HUES64 (cell line): Measurements from ENCODE around the gene ATXN7.

Experiments
- H3K27ac ChIP-seq: 2 replicates; pipeline ENCODE4 v1.7.0; 2013; ENCODE audit warnings: low read depth, low read length, inconsistent platforms
- H3K27me3 ChIP-seq: 2 replicates; pipeline ENCODE4 v1.6.1; 2013; ENCODE audit warnings: mild to moderate bottlenecking, low read length; ENCODE audit not compliant: insufficient read depth
- H3K36me3 ChIP-seq: 2 replicates; pipeline ENCODE4 v1.6.1; 2013; ENCODE audit warnings: mild to moderate bottlenecking, low read length; ENCODE audit not compliant: insufficient read depth
- H3K4me1 ChIP-seq: 2 replicates; pipeline ENCODE4 v1.6.1; 2013; ENCODE audit warnings: mild to moderate bottlenecking, low read length, moderate library complexity; ENCODE audit not compliant: insufficient read depth
- H3K4me3 ChIP-seq: 2 replicates; pipeline ENCODE4 v1.5.1; 2013; ENCODE audit warnings: mild to moderate bottlenecking, low read length, moderate library complexity
- H3K9ac ChIP-seq: 2 replicates; pipeline ENCODE4 v1.6.1; 2013; ENCODE audit warnings: mild to moderate bottlenecking, low read depth, low read length
- H3K9me3 ChIP-seq: 2 replicates; pipeline ENCODE4 v1.6.1; 2013; ENCODE audit warnings: low read depth, low read length; ENCODE audit not compliant: insufficient read depth
- WGBS: fragments of 150-250, 120-280 bp; methylation state at CpG from one replicate; pipeline ENCODE4 v1.1.7; 2013; ENCODE audit warnings: missing lambda C conversion rate; 5-methylcytosine and 5-hydroxymethylcytosine counted together

ATXN7 gene

GRCh38 chr3:63864965-63865327 is 1.3 kb downstream of the ATXN7 start:
- H3K9ac ChIP-seq: no peak overlapping the region
- H3K27ac ChIP-seq: no peak overlapping the region
- H3K4me3 ChIP-seq: peak overlapping the region; percentile 77
- H3K27me3 ChIP-seq: no peaks in the 10 kb centered on the region
- no peaks in the 10 kb centered on the region for H3K9me3 ChIP-seq
- peaks cover 19% of the 10 kb centered on the region for H3K4me1 ChIP-seq
- WGBS: 76% methylated on average over 1 of the region's 3 CpGs
- H3K36me3 ChIP-seq: peaks cover 5% of the 10 kb centered on the region

- Histone ChIP-seq H3K36me3 (peaks cover 5% of the 10 kb centered on the region), H3K27me3 (no peaks in the 10 kb centered on the region), H3K4me1 (peaks cover 13% of the 10 kb centered on the region), H3K27ac (no peak overlapping the region), H3K4me3 (no peak overlapping the region), H3K9me3 (no peaks in the 10 kb centered on the region), H3K9ac (no peak overlapping the region)
- 94% methylated on average over 1 of the region's 1 CpG for WGBS
Observed at GRCh38 chr3:63867225-63867624, 3.6 kb downstream of the ATXN7 start.

DNA sequence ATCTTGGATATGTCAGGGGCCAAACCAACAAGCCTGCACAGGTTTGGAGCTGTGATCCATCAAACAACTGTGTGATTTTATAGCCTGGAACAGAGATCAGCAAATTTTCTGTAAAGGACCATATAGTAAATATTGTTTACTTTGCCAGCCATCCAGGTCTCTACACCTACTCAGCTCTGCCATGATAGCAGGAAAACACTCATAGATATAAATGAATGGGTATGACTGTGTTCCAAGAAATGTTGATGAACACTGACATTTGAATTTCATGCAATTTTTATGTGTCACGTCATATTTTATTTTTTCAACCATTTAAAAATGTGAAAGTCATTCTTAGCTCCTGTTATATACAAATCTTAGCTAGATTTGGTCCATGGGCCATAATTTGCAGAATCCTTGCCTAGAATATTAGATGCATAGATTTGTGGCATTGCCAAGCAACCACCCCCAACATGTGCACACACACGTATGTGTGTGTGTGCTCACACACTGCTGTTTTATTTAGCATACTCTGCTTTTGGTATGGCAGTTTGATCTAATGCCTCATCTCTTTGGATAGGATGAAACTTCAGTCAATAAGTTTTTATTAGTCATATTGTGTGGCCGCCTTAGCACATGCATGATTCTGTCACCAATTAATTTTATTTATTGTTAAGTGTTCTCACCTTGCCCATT is 6.4 kb downstream of the ATXN7 start:
- Histone ChIP-seq H3K9me3 (no peaks in the 10 kb centered on the region), H3K9ac (no peak overlapping the region), H3K4me1 (peaks cover 14% of the 10 kb centered on the region), H3K4me3 (no peak overlapping the region), H3K27ac (no peak overlapping the region), H3K27me3 (no peaks in the 10 kb centered on the region), H3K36me3 (peaks cover 5% of the 10 kb centered on the region)
- 92% methylated on average over 3 of the region's 3 CpGs for WGBS

- Histone ChIP-seq H3K9ac (0 out of 2 replicates have a peak overlapping the region, but pooled peaks have one; percentile 1), H3K9me3 (no peaks in the 10 kb centered on the region), H3K4me1 (peaks cover 14% of the 10 kb centered on the region), H3K4me3 (no peak overlapping the region), H3K36me3 (peaks cover 5% of the 10 kb centered on the region), H3K27me3 (no peaks in the 10 kb centered on the region), H3K27ac (no peak overlapping the region)
- 100% methylated on average over 1 of the region's 2 CpGs for WGBS
Observed at GRCh38 chr3:63870615-63871005, 6.9 kb downstream of the ATXN7 start.

DNA sequence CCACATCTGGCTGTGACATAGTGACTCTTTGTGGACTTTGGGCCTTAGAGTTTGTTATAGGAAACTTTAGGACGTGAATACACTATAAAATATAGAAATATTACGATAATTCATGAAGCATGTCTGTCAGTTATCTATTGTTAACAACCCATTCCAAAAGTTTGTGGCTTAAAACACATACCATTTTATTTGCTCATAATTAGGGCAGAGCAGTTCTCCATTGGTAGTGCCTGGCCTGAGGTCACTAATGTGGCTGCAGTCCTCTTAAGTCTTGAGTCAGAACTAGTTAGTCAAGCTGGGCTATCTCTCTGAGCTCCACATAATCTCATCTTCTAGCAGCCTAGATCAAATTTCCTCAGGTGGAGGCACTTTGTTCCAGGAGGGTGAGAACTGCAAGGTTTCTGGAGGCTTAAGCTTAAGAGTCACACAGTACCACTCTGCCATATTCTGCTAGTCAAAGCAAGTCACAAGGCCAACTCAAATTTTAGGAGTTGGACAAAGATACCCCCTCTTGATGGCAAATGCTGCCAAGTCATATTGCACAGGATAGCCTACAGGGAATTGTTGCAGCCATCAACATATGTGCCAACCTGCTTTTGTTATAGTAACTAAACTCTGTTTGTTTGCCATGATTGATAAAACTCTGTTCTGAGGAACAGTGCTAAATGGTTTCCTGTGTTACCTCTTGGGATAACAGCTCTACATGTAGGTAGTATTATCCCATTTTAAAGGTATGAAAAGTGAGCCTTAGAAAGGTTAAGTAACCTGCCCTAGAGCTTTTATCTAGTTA is 8.7 kb downstream of the ATXN7 start:
- WGBS: 100% methylated on average over 1 of the region's 2 CpGs
- no peaks in the 10 kb centered on the region for H3K9me3 ChIP-seq
- no peak overlapping the region for H3K9ac ChIP-seq

DNA sequence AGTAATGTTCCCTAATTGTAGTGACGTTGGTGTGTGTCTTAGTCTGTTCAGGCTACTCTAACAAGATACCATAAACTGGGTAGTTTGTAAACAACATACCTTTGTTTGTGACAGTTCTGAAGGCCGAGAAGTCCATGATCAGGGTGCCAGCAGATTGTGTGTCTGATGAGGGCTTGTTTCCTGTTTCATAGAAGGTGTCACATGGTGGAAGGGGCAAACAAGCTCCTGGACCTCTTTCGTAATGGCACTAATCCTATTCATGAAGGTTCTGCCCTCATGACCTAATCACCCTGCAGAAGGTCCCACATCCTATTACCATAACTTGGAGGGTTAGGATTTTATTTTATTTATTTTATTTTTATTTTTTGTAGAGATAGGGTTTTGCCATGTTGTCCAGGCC is 11.1 kb downstream of the ATXN7 start:
- no peaks in the 10 kb centered on the region for H3K27me3 ChIP-seq
- peaks cover 29% of the 10 kb centered on the region for H3K4me1 ChIP-seq
- no peaks in the 10 kb centered on the region for H3K9me3 ChIP-seq
- H3K9ac ChIP-seq: no peak overlapping the region
- no peak overlapping the region for H3K27ac ChIP-seq
- WGBS: 88% methylated on average over 3 of the region's 3 CpGs
- H3K4me3 ChIP-seq: no peak overlapping the region
- H3K36me3 ChIP-seq: no peaks in the 10 kb centered on the region

More for the DNA sequence above, 8.7 kb downstream of the ATXN7 start:
- Histone ChIP-seq H3K27ac (no peak overlapping the region), H3K4me1 (peaks cover 17% of the 10 kb centered on the region), H3K4me3 (no peak overlapping the region), H3K27me3 (no peaks in the 10 kb centered on the region), H3K36me3 (no peaks in the 10 kb centered on the region)

GRCh38 chr3:63875510-63875909 is 11.8 kb downstream of the ATXN7 start:
- Histone ChIP-seq H3K36me3 (no peaks in the 10 kb centered on the region), H3K27me3 (no peaks in the 10 kb centered on the region), H3K4me1 (peaks cover 29% of the 10 kb centered on the region), H3K9me3 (no peaks in the 10 kb centered on the region), H3K9ac (no peak overlapping the region), H3K27ac (no peak overlapping the region), H3K4me3 (no peak overlapping the region)
- 83% methylated on average over 2 of the region's 2 CpGs for WGBS

DNA sequence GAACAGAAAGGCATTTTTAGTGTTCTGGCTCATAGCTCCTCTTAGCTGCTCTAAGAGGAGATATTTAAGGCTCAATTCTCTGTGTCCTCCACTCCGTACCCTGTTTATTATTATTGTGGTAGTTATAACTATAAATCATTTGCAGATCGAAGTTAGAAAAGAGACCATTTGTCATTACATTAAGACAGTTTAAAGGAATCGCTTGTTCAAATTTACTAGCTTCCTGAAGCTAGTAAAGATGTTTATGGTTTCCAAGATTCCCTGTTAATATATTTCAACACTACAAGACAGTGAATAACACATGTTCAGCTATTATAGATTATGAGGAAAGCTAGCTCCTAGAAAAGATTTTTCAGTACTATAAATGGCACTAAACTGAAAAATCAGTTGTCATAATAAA is 12.6 kb downstream of the ATXN7 start:
- Histone ChIP-seq H3K36me3 (no peaks in the 10 kb centered on the region), H3K9me3 (no peaks in the 10 kb centered on the region), H3K9ac (no peak overlapping the region), H3K27me3 (no peaks in the 10 kb centered on the region), H3K27ac (no peak overlapping the region), H3K4me3 (no peak overlapping the region), H3K4me1 (peaks cover 24% of the 10 kb centered on the region)
- no CpG with 5 or more reads among the region's 3 CpGs for WGBS

GRCh38 chr3:63877737-63878393 is 14.2 kb downstream of the ATXN7 start:
- Histone ChIP-seq H3K9ac (no peak overlapping the region), H3K4me3 (no peak overlapping the region), H3K9me3 (no peaks in the 10 kb centered on the region), H3K4me1 (peaks cover 15% of the 10 kb centered on the region; the same call in 1 of the 2 replicates), H3K27ac (no peak overlapping the region), H3K36me3 (no peaks in the 10 kb centered on the region), H3K27me3 (no peaks in the 10 kb centered on the region)
- WGBS: 85% methylated on average over 3 of the region's 3 CpGs

DNA sequence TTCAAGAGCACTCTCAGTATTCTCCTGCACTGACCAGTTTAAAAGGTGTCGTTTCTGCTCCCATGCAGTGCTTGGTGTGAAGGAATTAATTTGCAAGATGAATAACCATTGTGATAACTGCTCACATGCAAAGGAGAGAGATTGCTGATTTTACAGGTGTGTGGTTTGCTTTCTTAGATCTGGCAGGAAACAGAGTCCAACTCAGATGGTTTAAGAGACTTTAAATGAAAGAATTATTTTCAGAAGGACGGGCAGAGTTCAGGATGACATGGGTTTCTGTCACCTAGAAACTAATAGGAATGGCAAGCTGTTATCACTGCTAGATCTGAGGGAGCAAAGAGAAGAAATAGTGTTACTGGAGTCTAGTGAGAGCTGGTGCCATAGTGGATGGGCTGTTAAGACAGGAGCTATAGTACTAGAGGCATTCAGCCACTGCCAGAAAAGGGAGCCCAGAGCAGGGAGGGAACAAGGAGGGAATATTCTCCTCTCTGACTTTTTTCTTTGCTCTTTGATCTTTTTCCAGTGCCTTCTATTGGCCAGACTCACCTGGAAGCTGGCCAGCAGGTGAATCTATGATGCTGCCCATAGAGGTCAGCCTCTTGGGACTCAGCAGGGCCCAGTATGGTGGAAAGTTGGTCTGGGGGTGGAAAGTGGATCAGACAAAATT is 14.9 kb downstream of the ATXN7 start:
- peaks cover 15% of the 10 kb centered on the region; the same call in 1 of the 2 replicates for H3K4me1 ChIP-seq
- H3K36me3 ChIP-seq: no peaks in the 10 kb centered on the region
- H3K27ac ChIP-seq: no peak overlapping the region

GRCh38 chr3:63880653-63881052 is 17.0 kb downstream of the ATXN7 start:
- no peaks in the 10 kb centered on the region for H3K36me3 ChIP-seq
- peaks cover 15% of the 10 kb centered on the region; the same call in 1 of the 2 replicates for H3K4me1 ChIP-seq
- 84% methylated on average over 5 of the region's 5 CpGs for WGBS
- H3K27ac ChIP-seq: no peak overlapping the region
- H3K9me3 ChIP-seq: no peaks in the 10 kb centered on the region
- H3K9ac ChIP-seq: no peak overlapping the region
- H3K27me3 ChIP-seq: no peaks in the 10 kb centered on the region
- H3K4me3 ChIP-seq: no peak overlapping the region

More for the DNA sequence above, 14.9 kb downstream of the ATXN7 start:
- WGBS: 70% methylated on average over 2 of the region's 2 CpGs
- H3K9ac ChIP-seq: no peak overlapping the region
- H3K27me3 ChIP-seq: no peaks in the 10 kb centered on the region
- no peaks in the 10 kb centered on the region for H3K9me3 ChIP-seq
- H3K4me3 ChIP-seq: no peak overlapping the region
